Nephron progenitor cell (in vitro differentiated cells): Measurements from ENCODE around the gene KCNQ1OT1.
A peak's percentile ranks its signal among the peaks of the same experiment; 100 is the strongest.

Experiments
- DNase-seq: peaks from one replicate; pipeline ENCODE4 v3.0.0; 2021
- H3K27ac Mint-ChIP-seq: 2 replicates; pipeline ENCODE4 v1.8.0; 2021; ENCODE audit warnings: mild to moderate bottlenecking, moderate library complexity, mixed read lengths
- H3K27me3 Mint-ChIP-seq: 2 replicates; pipeline ENCODE4 v1.8.0; 2021; ENCODE audit warnings: mild to moderate bottlenecking, low read depth, mixed read lengths; ENCODE audit not compliant: poor library complexity
- H3K36me3 Mint-ChIP-seq: 2 replicates; pipeline ENCODE4 v1.8.0; 2021; ENCODE audit warnings: low read depth, mixed read lengths
- H3K4me1 Mint-ChIP-seq: 2 replicates; pipeline ENCODE4 v1.8.0; 2021; ENCODE audit warnings: mixed read lengths
- H3K4me3 Mint-ChIP-seq: 2 replicates; pipeline ENCODE4 v1.8.0; 2021; ENCODE audit warnings: mild to moderate bottlenecking, moderate library complexity, mixed read lengths
- H3K9me3 Mint-ChIP-seq: 2 replicates; pipeline ENCODE4 v1.8.0; 2021; ENCODE audit warnings: mild to moderate bottlenecking, moderate library complexity, mixed read lengths
- TF ChIP-seq, protein P1 (sequence below): fragments of 200-600 bp; sonication (generic); IDR thresholded peaks from 2 replicates; pipeline ENCODE4 v1.5.0; 2021; ENCODE audit warnings: antibody characterized with exemption

KCNQ1OT1 gene

DNA sequence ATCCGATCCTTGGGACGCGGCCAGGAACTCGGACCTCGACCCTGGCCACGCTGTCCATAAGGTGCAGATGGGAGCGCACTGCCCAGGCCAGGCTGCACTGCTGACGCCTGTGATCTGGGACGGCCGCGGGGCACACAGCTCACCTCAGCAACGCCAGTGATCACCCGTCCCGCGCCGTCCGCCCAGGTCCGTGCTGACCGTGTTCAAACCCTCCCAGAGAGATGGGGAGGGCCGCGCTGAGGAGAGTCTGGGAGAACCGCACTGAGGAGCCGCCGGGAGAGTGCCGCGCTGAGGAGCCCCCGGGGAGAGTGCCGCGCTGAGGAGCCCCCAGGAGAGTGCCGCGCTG lies 636 bp downstream of the KCNQ1OT1 start:
- no peak for DNase-seq
- Mint-ChIP-seq H3K36me3 (peaks cover 19% of the 10 kb centered on the region), H3K4me3 (peak overlapping the region; percentile 88), H3K27ac (no peak overlapping the region), H3K4me1 (peaks cover 80% of the 10 kb centered on the region), H3K27me3 (peaks cover 2% of the 10 kb centered on the region), H3K9me3 (peaks cover 14% of the 10 kb centered on the region)
- TF ChIP-seq, protein P1, sequence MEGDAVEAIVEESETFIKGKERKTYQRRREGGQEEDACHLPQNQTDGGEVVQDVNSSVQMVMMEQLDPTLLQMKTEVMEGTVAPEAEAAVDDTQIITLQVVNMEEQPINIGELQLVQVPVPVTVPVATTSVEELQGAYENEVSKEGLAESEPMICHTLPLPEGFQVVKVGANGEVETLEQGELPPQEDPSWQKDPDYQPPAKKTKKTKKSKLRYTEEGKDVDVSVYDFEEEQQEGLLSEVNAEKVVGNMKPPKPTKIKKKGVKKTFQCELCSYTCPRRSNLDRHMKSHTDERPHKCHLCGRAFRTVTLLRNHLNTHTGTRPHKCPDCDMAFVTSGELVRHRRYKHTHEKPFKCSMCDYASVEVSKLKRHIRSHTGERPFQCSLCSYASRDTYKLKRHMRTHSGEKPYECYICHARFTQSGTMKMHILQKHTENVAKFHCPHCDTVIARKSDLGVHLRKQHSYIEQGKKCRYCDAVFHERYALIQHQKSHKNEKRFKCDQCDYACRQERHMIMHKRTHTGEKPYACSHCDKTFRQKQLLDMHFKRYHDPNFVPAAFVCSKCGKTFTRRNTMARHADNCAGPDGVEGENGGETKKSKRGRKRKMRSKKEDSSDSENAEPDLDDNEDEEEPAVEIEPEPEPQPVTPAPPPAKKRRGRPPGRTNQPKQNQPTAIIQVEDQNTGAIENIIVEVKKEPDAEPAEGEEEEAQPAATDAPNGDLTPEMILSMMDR: no peak

DNA sequence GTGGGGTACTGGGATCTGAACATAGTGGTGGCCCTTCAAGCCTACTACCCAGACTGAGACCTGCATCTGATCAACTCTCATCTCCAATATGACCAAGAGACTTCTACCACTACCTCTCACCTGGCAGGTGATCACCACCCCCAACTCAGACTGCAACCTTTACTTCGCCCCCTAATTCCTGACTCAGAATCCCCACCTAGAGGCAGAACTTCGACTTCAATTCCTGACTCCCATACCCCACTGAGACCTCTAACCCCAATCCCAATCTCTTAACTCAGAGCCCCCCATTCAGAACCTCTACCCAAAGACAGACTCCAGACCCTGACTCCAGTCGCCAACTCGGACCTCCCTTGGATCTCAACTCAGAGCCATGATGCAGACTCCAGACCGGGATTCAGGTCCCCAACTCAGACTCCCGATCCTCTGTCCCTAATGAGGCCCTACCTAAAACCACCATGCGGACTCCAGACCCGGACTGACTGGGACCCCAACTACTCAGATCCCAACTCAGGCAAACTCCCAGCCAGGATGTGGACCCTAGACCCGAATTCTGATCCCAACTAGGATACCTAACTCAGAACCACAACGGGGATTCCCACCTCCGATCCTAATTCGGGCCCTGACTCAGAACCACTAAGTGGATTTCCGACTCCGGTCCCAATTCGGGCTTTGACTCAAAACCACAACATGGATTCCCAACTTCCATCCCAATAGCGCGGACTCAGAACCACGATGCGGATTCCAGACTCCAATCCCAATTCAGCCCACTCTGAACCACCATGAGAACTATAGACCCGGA lies 1.2 kb downstream of the KCNQ1OT1 start:
- peak overlapping the region; percentile 88 for H3K4me3 Mint-ChIP-seq
- no peak for DNase-seq
- peak overlapping the region; percentile 92 for H3K27ac Mint-ChIP-seq
- peaks cover 81% of the 10 kb centered on the region for H3K4me1 Mint-ChIP-seq
- peaks cover 14% of the 10 kb centered on the region for H3K9me3 Mint-ChIP-seq
- H3K27me3 Mint-ChIP-seq: peaks cover 2% of the 10 kb centered on the region
- H3K36me3 Mint-ChIP-seq: peaks cover 19% of the 10 kb centered on the region
- TF ChIP-seq, protein P1: no peak

DNA sequence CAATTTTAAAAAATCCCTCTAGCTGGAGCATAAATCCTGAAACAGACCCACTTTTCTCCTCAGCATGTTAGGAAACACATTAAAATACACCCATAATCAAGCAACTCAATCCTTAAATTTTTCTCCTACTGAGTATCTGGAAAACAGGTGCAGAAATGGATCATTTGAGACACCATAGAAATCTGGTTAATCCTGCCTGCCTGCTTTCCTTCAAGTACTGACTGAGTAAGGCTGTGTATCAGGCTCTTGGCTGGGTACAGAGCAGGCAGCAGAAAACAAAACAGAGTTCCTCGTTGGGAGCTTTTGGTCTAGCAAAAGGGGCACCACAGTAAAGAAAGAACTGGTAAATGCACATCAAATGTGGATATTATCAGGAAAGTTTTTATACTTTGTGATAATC lies 1.9 kb downstream of the KCNQ1OT1 start:
- no peak for DNase-seq
- Mint-ChIP-seq H3K4me3 (peak overlapping the region; percentile 88), H3K4me1 (peaks cover 81% of the 10 kb centered on the region), H3K27ac (no peak overlapping the region), H3K36me3 (peaks cover 19% of the 10 kb centered on the region), H3K27me3 (peaks cover 2% of the 10 kb centered on the region), H3K9me3 (peaks cover 14% of the 10 kb centered on the region)
- TF ChIP-seq, protein P1: no peak

DNA sequence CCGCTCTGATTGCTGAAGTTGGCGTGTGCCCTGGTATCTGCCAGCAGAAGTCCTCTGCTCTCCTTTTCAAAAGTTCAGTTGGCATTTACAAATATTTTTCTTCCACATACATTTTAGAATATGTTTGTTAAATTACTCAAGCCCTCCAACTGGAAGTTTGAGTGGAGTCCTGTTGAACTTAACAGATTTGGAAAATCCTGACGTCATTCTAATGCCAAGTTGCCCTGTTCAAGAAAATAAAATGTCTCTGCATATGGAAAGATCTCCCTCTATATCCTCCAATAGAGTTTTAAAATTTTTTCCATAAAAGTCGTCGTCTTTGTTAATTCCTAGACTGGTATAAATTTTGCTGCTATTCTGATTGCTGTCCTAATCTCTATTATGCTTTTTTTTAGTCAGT lies 3.3 kb downstream of the KCNQ1OT1 start:
- H3K4me1 Mint-ChIP-seq: peaks cover 81% of the 10 kb centered on the region
- peak overlapping the region; percentile 19 for H3K27ac Mint-ChIP-seq
- H3K36me3 Mint-ChIP-seq: peaks cover 19% of the 10 kb centered on the region
- peak overlapping the region; percentile 88 for H3K4me3 Mint-ChIP-seq
- no peak for DNase-seq
- H3K27me3 Mint-ChIP-seq: peaks cover 2% of the 10 kb centered on the region
- H3K9me3 Mint-ChIP-seq: peaks cover 14% of the 10 kb centered on the region
- TF ChIP-seq, protein P1: no peak

DNA sequence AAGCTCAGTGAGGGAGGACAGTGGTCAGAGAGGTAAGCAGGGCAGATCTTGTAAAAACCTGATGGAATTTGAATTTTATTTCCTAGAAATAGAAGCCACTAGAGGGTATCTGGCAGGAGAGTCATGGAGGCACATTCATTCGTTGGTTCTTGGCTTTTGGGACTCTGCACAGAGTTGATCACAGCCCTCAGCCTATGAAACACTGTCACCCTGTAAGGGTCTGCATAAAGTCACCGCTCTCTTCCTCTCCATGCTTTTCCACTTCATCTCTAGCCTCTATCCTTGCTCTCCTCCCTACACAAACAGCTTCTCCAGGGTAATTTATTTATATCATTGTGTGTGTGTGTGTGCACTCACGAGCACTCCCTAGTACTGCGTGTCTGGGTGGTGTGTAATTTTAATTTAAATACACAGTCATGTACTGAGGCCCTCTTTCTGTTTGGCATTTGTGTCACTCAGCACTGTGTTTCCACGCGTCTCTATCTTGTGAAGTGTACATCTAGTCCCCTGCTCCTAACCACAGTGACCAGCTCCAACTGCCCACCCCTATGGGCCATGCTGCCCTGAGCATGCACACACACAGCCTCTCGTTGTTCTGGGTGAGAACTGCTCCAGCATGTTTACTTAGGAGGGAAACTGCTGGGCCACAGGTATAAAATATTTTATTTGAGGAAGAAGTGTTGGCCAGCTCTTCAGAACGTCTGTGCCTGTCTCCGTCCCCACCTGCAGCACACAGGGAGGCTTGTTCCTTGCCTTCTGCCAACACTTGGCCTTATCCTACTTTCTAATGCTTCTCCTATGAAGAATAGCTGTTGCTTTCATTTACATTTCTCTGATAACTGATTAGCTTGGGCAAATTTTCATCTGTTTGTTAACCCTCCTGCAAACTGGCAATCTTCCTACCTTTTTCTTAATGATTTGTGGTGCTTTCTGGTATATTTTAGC lies 4.5 kb downstream of the KCNQ1OT1 start:
- Mint-ChIP-seq H3K4me1 (peaks cover 85% of the 10 kb centered on the region), H3K27me3 (peaks cover 2% of the 10 kb centered on the region), H3K4me3 (peak overlapping the region; percentile 39), H3K27ac (no peak overlapping the region), H3K9me3 (peaks cover 12% of the 10 kb centered on the region), H3K36me3 (peaks cover 20% of the 10 kb centered on the region)
- DNase-seq: no peak
- TF ChIP-seq, protein P1: no peak
